Right ventricle myocardium inferior (tissue), 1 donor: Measurements from ENCODE around the gene MBNL2. TPM values are rescaled to one million over a fixed set of nuclear protein-coding genes. Genes with fewer than 3 reads are reported as not detected.

Experiments used
- ATAC-seq: fragments of 200-7000 bp; cut with Tn5 transposase; one replicate; pipeline ENCODE4 v1.9.1; 2020; ENCODE audit warnings: mild to moderate bottlenecking, moderate library complexity
- DNase-seq: peaks from one replicate; pipeline ENCODE4 v3.0.0; 2021; ENCODE audit errors: missing footprints
- intact Hi-C: fragments of 100-400 bp; cut with DNase I; formaldehyde crosslinking; loops from one replicate; pipeline ENCODE4 v1.11.0; 2022
- total RNA-seq: library from RNA; stranded (reverse); fragmentation: NEBNext Ultra II Directional; extraction: Animal tissue kit (Norgen Biotek cat#: 25700); gene quantifications from one replicate; pipeline ENCODE4 v1.2.1, GENCODE V29; 2021
- donor health status: DM: no; HTN: yes; CAD: no; lungs with severe emphysema.

MBNL2 gene
- total RNA-seq, 1 donor from 2014 or later: 69.1 TPM

GRCh38 chr13:97259410-97259797 lies 37.3 kb downstream of the MBNL2 start:
- intact Hi-C loops: loop anchor here (2.0 kb wide), 1 partner anchor 33 kb away; no protein-coding TSS in a partner anchor
- DNase-seq (no peak), ATAC-seq (no peak)

GRCh38 chr13:97259798-97260714 lies 37.9 kb downstream of the MBNL2 start:
- intact Hi-C loops: loop anchor here (2.0 kb wide), 1 partner anchor 33 kb away; no protein-coding TSS in a partner anchor
- no peak for DNase-seq
- peak; percentile 37 for ATAC-seq

GRCh38 chr13:97261254-97262005 lies 39.3 kb downstream of the MBNL2 start:
- ATAC-seq: peak; percentile 69
- DNase-seq: no peak
- intact Hi-C loops: no loop called here

GRCh38 chr13:97262058-97262457 lies 39.9 kb downstream of the MBNL2 start:
- ATAC-seq (no peak), DNase-seq (no peak)
- intact Hi-C loops: no loop called here

- no peak for ATAC-seq
- intact Hi-C loops: no loop called here
- DNase-seq: no peak
Observed at GRCh38 chr13:97263160-97263559, 41.0 kb downstream of the MBNL2 start.

- DNase-seq (no peak), ATAC-seq (no peak)
- intact Hi-C loops: no loop called here
Observed at GRCh38 chr13:97264663-97265062, 42.5 kb downstream of the MBNL2 start.

GRCh38 chr13:97266332-97266731 lies 44.2 kb downstream of the MBNL2 start:
- ATAC-seq (no peak), DNase-seq (no peak)

GRCh38 chr13:97266772-97267417 lies 44.8 kb downstream of the MBNL2 start:
- no peak for DNase-seq
- intact Hi-C loops: no loop called here
- no peak for ATAC-seq

More at GRCh38 chr13:97266332-97266731, 44.2 kb downstream of the MBNL2 start:
- intact Hi-C loops: no loop called here

- ATAC-seq: no peak
- no peak for DNase-seq
- intact Hi-C loops: no loop called here
Observed at GRCh38 chr13:97267418-97268059, 45.4 kb downstream of the MBNL2 start.

- intact Hi-C loops: no loop called here
- DNase-seq: no peak
- ATAC-seq: no peak
Observed at GRCh38 chr13:97268772-97269171, 46.6 kb downstream of the MBNL2 start.

GRCh38 chr13:97269603-97270002 lies 47.5 kb downstream of the MBNL2 start:
- ATAC-seq: no peak
- intact Hi-C loops: no loop called here
- DNase-seq: no peak

GRCh38 chr13:97272526-97272925 lies 50.4 kb downstream of the MBNL2 start:
- no peak for ATAC-seq
- intact Hi-C loops: no loop called here
- DNase-seq: no peak

- DNase-seq: no peak
- peak; percentile 32 for ATAC-seq
- intact Hi-C loops: no loop called here
Observed at GRCh38 chr13:97273341-97273831, 51.3 kb downstream of the MBNL2 start.

- intact Hi-C loops: no loop called here
- DNase-seq: no peak
- ATAC-seq: peak; percentile 53
Observed at GRCh38 chr13:97274829-97275649, 52.9 kb downstream of the MBNL2 start.

- no peak for DNase-seq
- intact Hi-C loops: no loop called here
- ATAC-seq: no peak
Observed at GRCh38 chr13:97275776-97276501, 53.8 kb downstream of the MBNL2 start.

- intact Hi-C loops: no loop called here
- no peak for ATAC-seq
- no peak for DNase-seq
Observed at GRCh38 chr13:97276862-97277269, 54.7 kb downstream of the MBNL2 start.
